ENCODE measurements around the gene ALAS1.

ALAS1 gene

DNA sequence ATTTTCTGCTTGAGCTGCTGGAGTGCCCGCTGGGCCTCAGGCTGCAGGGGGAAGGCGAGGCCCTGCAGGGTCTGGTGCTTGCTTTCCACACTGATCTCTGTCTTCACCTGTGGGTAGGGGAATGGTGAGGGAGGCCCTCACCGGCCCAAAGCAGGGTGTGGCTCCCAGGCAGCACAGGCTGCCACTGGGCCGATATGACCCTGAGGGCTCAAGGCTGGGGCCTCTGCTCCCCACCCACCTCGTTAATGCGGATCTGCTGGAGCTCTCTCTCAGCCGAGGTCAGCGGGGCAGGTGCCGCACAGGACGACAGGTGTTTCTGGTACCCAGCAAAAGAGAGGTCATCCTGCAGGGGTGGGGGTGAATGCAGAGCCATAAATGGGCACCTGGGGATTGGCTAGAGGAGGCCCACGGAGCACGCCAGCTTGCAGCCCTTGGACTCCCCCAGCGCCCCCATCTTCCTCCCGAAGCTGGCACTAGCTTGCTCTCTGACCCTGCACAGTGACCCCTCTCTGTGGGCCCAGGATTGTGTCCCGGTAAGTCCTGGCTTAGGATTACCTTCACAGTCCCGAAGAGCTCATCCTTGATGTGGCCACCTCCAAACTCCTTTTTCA is 33.0 kb downstream of the ALAS1 start:
- Mint-ChIP-seq H3K27ac (peak overlapping the region; percentile 30), H3K4me1 (peaks cover 54% of the 10 kb centered on the region), H3K4me3 (no peak overlapping the region), H3K36me3 (peaks cover 4% of the 10 kb centered on the region), H3K27me3 (no peaks in the 10 kb centered on the region), H3K9me3 (no peaks in the 10 kb centered on the region)

DNA sequence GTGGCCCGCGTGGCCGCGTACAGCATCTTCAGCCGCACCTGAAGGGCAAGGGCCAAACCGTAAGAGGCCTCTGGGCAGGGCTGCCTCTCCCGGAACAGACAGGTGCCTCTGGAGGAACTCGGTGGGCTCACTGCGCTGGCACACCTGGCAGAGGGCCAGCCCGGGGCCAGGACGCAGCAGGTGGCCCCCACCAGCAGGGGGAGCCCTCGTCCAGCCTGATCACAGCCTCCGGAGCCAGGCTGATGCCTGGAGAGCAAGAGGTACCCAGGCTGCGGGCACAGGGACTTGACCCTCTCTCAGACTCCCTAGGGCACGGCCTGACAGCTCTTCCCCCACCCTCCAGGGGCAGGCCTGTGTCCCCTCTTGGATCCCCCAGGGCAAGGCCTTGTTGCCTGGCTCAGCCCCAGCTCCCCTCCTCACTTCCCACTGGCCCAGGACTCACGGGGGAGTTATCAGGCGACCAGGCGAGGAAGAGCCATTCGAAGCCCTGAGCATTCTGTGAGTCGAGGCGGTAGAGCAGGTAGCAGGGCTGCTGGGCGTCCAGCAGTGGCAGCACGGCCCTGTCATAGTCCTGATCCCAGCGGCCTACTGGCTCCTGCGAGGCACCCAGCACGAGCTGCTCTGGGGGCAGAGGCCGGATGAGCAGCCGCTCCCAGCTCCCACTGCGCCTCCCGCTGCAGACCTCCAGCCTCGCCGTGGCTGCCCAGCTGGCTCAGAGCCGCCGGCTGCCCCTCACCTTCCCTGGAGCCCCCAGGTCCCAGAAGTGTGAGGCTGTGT is 33.7 kb downstream of the ALAS1 start:
- peaks cover 4% of the 10 kb centered on the region for H3K36me3 Mint-ChIP-seq
- H3K9me3 Mint-ChIP-seq = no peaks in the 10 kb centered on the region
- no peaks in the 10 kb centered on the region for H3K27me3 Mint-ChIP-seq
- peak overlapping the region; percentile 77 for H3K27ac Mint-ChIP-seq
- H3K4me3 Mint-ChIP-seq = peak overlapping the region; percentile 30
- H3K4me1 Mint-ChIP-seq = peaks cover 54% of the 10 kb centered on the region

DNA sequence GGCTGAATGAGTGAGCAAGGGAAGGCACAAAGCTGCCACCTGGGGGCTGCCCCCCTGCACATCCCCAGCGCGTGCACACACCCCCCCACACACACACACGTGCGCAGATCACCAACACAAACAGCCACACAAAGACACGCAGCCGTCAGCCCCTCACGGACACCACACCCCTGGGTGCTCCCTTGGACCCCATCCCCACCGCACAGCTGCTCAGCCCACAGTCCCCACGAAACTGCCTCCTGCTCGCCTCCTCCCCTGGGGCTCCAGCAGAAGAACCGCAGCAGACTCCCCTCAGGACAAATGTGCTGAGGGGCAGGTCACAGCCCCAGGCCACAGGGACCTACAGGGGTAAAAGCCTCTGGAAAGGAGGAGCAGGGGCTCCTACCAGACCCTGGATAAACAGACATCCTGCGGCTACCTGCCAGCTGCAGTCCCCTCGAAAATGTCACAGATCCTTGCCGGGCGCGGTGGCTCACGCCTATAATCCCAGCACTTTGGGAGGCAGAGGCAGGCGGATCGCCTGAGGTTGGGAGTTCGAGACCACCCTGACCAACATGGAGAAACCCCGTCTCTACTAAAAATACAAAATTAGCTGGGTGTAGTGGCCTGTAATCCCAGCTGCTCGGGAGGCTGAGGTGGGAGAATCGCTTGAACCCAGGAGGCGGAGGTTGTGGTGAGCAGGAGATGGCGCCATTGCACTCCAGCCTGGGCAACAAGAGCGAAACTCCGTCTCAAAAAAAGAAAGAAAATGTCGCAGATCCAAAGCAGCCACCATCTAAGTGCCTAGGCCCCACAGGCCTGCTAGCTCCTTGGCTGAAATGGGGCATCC is 34.5 kb downstream of the ALAS1 start:
- H3K9me3 Mint-ChIP-seq = no peaks in the 10 kb centered on the region
- H3K27me3 Mint-ChIP-seq = no peaks in the 10 kb centered on the region
- H3K27ac Mint-ChIP-seq = no peak overlapping the region
- peaks cover 4% of the 10 kb centered on the region for H3K36me3 Mint-ChIP-seq
- H3K4me1 Mint-ChIP-seq = peaks cover 59% of the 10 kb centered on the region
- no peak overlapping the region for H3K4me3 Mint-ChIP-seq

DNA sequence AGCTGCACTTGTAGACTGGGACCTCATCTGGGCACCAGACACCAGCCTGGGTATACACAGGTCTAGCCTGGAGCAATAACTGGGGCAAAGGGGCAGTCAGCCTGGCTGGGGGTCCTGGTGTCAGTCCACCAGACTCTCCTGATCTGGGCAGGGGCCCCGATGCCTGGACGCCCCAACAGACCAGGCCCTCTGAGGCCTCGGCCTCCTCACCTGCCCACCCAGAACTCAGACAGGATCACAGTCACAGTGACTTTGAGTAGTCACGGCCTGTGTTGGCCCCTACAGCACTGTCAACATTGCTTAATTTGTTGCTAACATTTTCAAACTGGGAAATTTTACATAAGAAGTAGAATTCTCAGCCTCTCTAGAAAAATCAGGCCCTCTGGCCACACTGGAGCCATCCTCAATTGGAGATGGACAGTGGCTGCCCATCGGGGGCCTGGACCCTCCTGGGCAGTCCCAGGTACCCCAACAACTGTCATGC is 35.2 kb downstream of the ALAS1 start:
- Mint-ChIP-seq H3K9me3 (no peaks in the 10 kb centered on the region), H3K4me3 (no peak overlapping the region), H3K4me1 (peaks cover 66% of the 10 kb centered on the region)

DNA sequence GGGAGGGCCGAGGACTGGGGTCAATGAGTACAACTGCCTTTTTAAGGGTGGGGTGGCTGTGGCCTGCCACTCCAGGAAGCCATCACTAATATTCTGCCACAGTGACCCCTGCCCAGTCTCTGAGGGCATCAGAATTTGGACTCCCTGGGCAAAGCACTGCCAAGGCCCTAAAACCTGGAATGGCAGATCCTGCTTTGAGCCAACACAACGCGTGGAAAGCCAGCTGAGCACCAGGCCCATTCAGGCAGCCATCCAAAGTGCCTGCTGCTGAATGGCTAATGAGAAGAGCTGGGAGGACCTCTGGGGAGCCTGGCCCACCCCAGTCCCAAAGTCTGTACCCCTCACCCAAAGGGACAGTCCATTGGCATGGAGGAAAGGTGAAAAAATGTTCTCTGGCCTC is 36.0 kb downstream of the ALAS1 start:
- Mint-ChIP-seq H3K4me1 (peaks cover 70% of the 10 kb centered on the region), H3K36me3 (peaks cover 4% of the 10 kb centered on the region), H3K9me3 (no peaks in the 10 kb centered on the region), H3K27me3 (no peaks in the 10 kb centered on the region), H3K27ac (peak overlapping the region; percentile 30), H3K4me3 (no peak overlapping the region)

More for the DNA sequence above, 35.2 kb downstream of the ALAS1 start:
- Mint-ChIP-seq H3K27me3 (no peaks in the 10 kb centered on the region), H3K36me3 (peaks cover 4% of the 10 kb centered on the region), H3K27ac (peak overlapping the region; percentile 55)

DNA sequence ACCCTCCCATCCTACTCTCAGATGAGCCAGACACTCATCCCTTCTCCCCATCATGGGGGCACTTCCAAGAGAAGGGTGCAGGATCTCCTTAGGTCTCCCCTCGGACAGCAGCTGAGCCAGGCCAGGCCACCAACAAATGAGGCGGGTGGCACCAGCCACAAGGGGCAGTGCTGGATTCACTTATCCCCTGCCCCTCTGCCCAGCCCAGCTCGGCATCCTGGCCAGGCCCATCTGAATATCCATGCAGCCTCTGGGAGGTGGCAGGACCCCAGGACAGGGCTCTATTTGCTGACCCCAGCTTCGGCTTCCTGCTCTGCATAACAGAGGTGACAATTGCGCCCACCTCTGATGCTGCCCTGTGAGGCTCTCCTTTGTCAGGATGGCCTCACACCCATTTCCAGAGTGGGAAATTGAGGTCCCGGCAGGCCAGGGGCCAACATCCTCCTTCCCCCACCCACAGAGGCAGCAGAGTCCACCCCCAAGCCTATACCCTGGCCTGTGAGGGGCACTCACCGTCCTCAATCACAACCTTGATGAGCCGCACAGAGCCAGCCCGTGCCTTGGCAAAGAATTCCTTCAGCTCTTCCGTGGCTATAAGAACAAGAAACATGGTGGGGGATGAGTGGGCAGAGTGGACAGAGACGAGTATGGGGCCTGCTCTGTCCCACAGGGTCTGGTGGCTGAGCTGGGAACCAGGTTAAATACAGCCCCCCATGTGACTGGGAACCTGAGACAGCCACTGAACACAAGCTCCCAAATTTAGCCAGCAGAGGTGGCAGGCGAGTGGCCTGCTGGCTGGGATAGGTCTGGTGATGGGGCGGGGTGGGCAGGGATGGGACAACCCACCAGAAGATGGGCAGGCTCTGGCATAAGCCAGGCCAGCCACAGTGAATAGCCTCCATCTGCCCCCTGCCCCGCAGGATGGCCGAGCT is 36.8 kb downstream of the ALAS1 start:
- H3K4me3 Mint-ChIP-seq = no peak overlapping the region
- peaks cover 76% of the 10 kb centered on the region for H3K4me1 Mint-ChIP-seq
- no peaks in the 10 kb centered on the region for H3K9me3 Mint-ChIP-seq
- peaks cover 6% of the 10 kb centered on the region for H3K36me3 Mint-ChIP-seq
- H3K27ac Mint-ChIP-seq = peak overlapping the region; percentile 30
- no peaks in the 10 kb centered on the region for H3K27me3 Mint-ChIP-seq

DNA sequence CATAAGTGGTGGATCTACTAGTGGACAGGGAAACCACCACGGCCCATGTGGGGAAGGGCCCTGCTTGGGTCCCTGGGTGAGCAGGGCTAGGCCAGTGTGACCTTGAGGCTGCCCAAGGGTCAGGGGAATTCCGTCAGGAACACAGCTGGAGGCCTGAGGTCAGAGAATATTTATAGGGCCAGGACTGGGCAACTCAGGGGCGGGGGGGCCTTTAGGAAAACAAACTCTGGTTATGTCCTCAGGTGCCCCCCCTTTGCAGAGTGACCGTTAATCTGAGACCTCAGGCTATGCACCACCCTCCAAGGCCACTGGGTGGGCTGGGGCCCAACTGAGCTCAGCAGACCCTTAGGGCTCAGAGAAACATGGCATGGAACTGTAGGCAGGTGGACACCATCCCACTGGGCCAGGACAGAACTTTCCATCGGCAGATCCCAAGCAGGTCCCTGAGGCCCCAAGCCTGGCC is 38.5 kb downstream of the ALAS1 start:
- Mint-ChIP-seq H3K9me3 (no peaks in the 10 kb centered on the region), H3K27ac (peak overlapping the region; percentile 77), H3K4me3 (no peak overlapping the region), H3K36me3 (peaks cover 4% of the 10 kb centered on the region), H3K4me1 (peaks cover 92% of the 10 kb centered on the region), H3K27me3 (no peaks in the 10 kb centered on the region)

DNA sequence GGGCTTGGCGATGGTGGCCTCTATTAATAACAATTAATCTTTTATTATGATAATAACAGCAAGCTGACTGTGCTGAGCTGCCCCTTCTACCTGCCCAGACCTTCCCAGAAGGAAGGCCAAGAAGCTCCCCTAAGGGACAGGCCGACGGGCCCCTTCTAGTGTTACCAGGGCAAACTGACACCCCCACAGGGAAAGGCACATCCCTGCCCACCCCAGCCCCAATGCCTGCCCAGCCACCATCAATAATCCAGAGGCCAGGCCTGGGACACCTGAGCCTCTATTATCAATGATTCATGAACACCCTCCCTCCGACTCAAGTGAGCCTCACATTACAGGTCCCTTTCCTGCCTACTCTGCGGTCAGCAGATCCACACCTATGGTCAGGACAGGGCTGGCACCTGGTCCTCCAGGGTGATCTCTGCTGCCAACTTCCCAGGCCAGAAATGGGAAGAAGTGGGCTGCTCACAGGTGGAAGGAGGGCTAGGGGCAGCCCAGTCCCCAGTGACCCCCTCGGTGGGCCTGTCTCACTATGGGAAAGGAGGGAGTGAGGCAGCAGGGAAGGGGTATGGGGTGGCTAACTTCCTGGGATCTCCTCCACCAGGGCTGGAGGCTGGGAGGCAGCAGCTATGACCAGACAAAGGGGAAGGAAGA is 39.2 kb downstream of the ALAS1 start:
- Mint-ChIP-seq H3K4me1 (peaks cover 93% of the 10 kb centered on the region), H3K27me3 (no peaks in the 10 kb centered on the region), H3K36me3 (peaks cover 4% of the 10 kb centered on the region), H3K27ac (peak overlapping the region; percentile 76), H3K9me3 (no peaks in the 10 kb centered on the region), H3K4me3 (peak overlapping the region; percentile 97)

DNA sequence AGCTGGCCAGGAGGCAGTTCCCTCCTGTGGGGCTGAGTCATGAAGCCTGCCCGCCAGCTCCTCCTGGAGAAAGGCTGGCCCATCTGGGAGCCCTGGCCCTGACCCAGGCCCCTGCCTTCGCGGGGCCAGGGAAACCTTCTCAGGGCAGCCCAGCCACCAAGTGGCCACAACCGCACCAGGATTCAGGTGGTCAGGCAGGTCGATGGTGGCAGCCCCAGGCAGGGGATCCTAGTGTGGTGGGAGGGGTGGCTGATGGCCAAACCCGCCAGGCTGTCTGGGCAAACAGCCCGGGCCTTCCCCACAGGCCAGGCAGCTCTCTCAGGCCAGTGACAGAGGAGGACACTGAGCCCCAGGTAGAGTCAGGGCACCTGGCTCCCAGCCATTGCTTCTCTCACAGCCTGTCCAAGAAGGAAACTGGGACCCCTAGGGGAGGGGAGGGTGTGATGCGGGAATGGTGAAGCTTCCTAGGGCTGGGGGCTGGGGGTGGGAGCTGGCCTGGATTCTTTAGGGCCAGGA is 39.8 kb downstream of the ALAS1 start:
- Mint-ChIP-seq H3K9me3 (no peaks in the 10 kb centered on the region), H3K4me3 (peak overlapping the region; percentile 97), H3K27ac (no peak overlapping the region), H3K4me1 (peaks cover 89% of the 10 kb centered on the region), H3K36me3 (peaks cover 4% of the 10 kb centered on the region), H3K27me3 (no peaks in the 10 kb centered on the region)

DNA sequence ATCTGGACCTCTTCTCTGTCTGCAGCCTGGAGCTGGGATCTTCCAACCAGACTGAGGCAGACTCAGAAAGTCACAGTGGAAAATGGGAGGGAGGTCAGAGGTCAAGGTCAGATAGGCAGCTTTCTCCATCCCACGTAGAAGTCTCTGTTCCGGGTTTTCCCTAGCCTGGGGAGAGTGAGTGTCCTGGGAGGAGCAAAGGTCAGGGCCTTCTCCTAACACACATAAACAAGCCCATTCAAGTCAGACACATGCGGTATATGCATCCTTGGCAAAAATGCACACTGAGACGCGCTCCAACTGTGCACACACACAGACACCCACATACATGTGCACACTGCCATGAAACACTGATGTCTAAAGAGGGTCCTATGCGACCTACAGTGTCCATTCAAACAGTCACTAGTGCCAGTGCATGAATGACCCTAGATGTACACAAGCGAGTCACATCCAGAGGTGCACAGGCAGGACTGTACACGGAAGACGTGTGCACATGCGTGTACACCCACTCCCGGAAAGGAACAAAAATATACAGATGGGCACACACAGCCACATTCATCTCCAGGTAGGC is 40.3 kb downstream of the ALAS1 start:
- H3K4me1 Mint-ChIP-seq = peaks cover 87% of the 10 kb centered on the region
- peaks cover 4% of the 10 kb centered on the region for H3K36me3 Mint-ChIP-seq
- peak overlapping the region; percentile 88 for H3K27ac Mint-ChIP-seq

DNA sequence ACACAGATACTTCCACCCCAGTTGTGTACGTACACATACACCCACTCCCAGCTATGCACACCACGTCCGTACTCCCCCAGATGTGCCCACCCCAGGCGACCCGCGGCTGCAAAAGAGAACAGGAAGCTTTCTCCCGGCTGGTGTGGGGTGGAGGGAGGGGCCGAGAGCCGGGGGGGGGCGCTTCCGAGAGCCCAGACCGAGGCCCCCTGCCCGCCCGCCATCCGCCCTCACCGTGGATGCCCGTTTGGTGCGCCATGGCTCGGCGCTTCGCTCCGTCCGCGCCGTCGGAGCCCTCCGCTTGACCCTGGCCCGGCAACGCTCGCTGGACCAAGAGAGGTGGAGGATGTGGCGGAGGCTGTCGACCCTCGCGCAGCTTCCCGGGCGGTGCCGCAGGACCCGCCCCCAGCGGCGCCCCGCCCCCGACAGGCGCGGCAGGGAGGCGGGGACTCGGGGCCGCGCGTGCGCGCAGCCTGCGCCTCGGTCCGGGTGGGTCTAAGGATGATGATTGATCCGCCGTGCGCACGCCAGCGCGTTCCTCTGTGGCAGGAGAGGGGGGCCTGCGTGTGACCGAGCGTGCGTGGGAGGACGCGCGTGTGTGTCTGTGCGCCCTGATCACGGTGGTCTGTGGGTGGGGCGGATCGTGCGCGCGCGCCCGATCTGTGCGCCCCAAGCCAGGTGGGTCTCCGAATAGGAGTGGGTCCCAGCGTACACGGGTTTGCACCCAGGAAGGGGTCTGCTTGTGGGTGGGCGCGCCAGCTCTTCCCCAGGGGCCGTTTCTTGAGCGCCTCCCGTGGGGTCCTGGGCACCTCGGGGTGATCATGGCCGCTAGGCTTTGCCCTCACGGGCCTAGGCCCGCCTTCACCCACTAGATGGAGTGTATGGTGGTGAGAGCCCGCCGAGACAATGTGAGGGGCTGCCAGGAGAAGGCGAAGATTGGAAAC is 41.1 kb downstream of the ALAS1 start, which contains the start of gene TWF2:
Gene TWF2 (minus strand): TSS at position 398 of the 941 bp plus-strand sequence. CDS start 142 bp downstream, at position 256.
- Mint-ChIP-seq H3K27ac (peak within 1 kb of the TSS; percentile 98), H3K36me3 (peaks cover 4% of the 10 kb centered on the region), H3K9me3 (no peaks in the 10 kb centered on the region), H3K27me3 (no peaks in the 10 kb centered on the region), H3K4me3 (peak within 1 kb of the TSS; percentile 97), H3K4me1 (peaks cover 87% of the 10 kb centered on the region)

More for the DNA sequence above, 40.3 kb downstream of the ALAS1 start:
- peak overlapping the region; percentile 97 for H3K4me3 Mint-ChIP-seq
- H3K9me3 Mint-ChIP-seq = no peaks in the 10 kb centered on the region
- no peaks in the 10 kb centered on the region for H3K27me3 Mint-ChIP-seq

DNA sequence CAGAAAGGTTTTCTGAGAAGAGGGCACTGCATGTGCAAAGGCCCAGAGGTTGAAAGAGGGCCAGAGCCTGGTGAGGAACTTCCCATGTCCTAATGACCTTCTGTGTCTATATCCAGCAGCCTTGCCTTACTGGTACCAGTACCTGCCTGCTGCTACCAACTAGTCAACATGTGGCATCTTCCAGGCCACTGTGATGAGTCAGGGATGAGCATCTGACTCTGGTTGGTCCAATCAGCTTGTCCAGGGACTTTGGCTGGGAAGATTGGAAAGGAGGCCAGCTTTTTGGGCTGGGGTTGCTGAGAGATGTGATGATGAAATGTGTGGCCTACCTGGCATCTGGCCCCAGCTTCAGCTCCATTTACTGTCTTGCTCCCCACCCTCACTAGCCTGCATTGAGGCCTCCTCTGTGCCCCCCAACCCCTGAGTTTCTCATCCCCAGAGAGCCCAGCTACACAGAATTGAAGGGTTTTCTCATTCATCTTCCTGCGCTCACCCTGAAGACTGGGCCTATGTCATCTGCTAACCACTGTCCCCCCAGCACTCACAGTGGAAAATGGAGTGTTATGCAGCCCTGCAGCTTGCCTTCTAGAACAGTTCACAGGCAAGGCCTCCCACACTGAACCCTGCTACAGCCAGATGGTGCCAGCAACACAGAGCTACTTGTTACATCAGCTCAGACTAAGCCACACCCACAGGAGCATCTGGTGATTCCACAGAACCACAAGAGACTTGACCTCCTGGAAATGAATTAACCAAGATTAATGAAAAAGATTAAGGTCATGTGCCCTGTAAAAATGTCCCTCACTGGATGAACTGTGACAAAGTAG is 42.3 kb downstream of the ALAS1 start:
- H3K9me3 Mint-ChIP-seq = no peaks in the 10 kb centered on the region
- H3K27ac Mint-ChIP-seq = peak overlapping the region; percentile 98
- peaks cover 86% of the 10 kb centered on the region for H3K4me1 Mint-ChIP-seq
- no peaks in the 10 kb centered on the region for H3K27me3 Mint-ChIP-seq
- peaks cover 4% of the 10 kb centered on the region for H3K36me3 Mint-ChIP-seq
- H3K4me3 Mint-ChIP-seq = peak overlapping the region; percentile 97
